Activated CD4-positive, alpha-beta memory T cell treated with anti-CD3 and anti-CD28 coated beads, Interleukin-2, amount 10 ng/mL, durations not matched to agents 7 days and 5 days (primary cell): ENCODE measurements around the gene TAF8. TPM values are rescaled to one million over a fixed set of nuclear protein-coding genes. Genes with fewer than 3 reads are reported as not detected.

Experiments
- CTCF ChIA-PET: fragments of 350-600 bp; sonication (Branson Sonifier 250); formaldehyde crosslinking; loops from one replicate; lab custom pipeline; 2021; ENCODE audit warnings: antibody characterized with exemption, inconsistent platforms; lab: Charles Lee
- POLR2A ChIA-PET: fragments of 350-600 bp; sonication (Branson Sonifier 250); formaldehyde crosslinking; loops from one replicate; lab custom pipeline; 2021; ENCODE audit warnings: antibody characterized with exemption; lab: Charles Lee
- DNase-seq: peaks from one replicate; pipeline ENCODE4 v3.0.0-alpha.2; 2020
- H3K27ac Mint-ChIP-seq: one replicate; pipeline ENCODE4 v1.8.0; 2021; ENCODE audit warnings: mild to moderate bottlenecking, mixed read lengths
- H3K27me3 Mint-ChIP-seq: one replicate; pipeline ENCODE4 v1.8.0; 2021; ENCODE audit warnings: mixed read lengths
- H3K36me3 Mint-ChIP-seq: one replicate; pipeline ENCODE4 v1.8.0; 2021; ENCODE audit warnings: low read depth, mixed read lengths
- H3K4me1 Mint-ChIP-seq: one replicate; pipeline ENCODE4 v1.8.0; 2021; ENCODE audit warnings: mixed read lengths
- H3K4me3 Mint-ChIP-seq: one replicate; pipeline ENCODE4 v1.8.0; 2021; ENCODE audit warnings: mild to moderate bottlenecking, mixed read lengths
- H3K9me3 Mint-ChIP-seq: one replicate; pipeline ENCODE4 v1.8.0; 2021; ENCODE audit warnings: mixed read lengths
- total RNA-seq, 2 experiments: library from RNA; stranded (reverse); gene quantifications; one replicate each; pipeline ENCODE4 v1.2.3, GENCODE V29; 2021

The TAF8 gene
- total RNA-seq, 2 experiments from 2014 or later, result 48.0 to 55.1 TPM

DNA sequence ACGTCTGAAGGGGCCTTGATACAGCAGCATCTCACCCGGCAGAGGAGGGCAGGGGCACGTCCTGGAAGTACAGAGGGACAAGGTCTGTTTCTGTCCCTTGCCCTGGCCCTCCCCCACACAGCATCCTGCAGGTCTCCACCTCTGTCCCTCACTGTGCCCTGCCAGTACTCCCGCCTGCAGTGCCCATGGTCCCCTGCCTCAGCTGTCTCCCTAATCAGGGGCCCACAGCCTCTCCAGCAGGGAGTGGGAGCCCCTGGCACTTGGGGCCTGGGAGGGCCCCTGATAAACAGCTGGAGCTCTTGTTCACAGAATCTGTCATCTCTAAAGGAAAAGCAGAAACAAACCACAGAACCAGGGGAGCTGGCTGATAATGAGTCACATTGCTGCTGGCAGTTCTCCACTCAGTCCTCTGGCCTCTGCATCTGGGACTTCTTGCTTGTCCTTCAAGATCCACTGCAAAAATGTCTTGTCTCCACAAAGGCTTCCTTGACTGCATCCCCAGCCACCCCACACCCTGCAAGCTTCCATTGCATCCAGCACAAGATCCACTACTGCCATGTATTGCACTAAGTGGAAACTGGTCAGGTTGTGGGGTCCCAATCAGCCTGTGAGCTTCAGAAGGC, 33.2 kb upstream of the TAF8 start:
- Mint-ChIP-seq H3K4me3 (peak overlapping the region; percentile 39), H3K9me3 (peaks cover 5% of the 10 kb centered on the region), H3K36me3 (peaks cover 35% of the 10 kb centered on the region), H3K27me3 (no peaks in the 10 kb centered on the region), H3K27ac (peak overlapping the region; percentile 93), H3K4me1 (peaks cover 64% of the 10 kb centered on the region)
- peak; percentile 55 for DNase-seq
- POLR2A ChIA-PET, result interaction anchor here (0.8 to 2.3 kb wide), 5 partner anchors 9 to 54 kb away, joined by 3 to 6 read pairs (median 4); no protein-coding TSS in a partner anchor
- CTCF ChIA-PET, result interaction anchor here (0.6 to 1.7 kb wide), 4 partner anchors 22 to 343 kb away, joined by 3 to 6 read pairs (median 4); no protein-coding TSS in a partner anchor

DNA sequence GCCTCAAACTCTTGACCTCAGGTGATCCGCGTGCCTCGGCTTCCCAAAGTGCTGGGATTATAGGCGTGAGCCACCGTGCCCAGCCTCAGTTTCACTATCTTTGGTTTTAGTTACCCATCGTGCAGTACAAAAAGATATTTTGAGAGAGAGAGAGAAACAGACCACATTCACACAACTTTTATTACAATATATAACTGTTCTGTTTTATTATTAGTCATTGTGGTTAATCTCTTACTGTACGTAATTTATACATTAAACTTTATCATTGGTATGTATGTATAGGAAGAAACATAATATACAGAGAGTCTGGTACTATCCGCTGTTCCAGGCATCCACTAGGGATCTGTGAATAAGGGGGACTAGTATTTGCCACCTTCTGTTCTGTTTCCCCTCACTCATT, 29.4 kb upstream of the TAF8 start:
- POLR2A ChIA-PET, result interaction anchor here (0.7 to 3.2 kb wide), 5 partner anchors 8 to 85 kb away, joined by 4 to 51 read pairs (median 30); partner anchors contain the start of gene CCND3

DNA sequence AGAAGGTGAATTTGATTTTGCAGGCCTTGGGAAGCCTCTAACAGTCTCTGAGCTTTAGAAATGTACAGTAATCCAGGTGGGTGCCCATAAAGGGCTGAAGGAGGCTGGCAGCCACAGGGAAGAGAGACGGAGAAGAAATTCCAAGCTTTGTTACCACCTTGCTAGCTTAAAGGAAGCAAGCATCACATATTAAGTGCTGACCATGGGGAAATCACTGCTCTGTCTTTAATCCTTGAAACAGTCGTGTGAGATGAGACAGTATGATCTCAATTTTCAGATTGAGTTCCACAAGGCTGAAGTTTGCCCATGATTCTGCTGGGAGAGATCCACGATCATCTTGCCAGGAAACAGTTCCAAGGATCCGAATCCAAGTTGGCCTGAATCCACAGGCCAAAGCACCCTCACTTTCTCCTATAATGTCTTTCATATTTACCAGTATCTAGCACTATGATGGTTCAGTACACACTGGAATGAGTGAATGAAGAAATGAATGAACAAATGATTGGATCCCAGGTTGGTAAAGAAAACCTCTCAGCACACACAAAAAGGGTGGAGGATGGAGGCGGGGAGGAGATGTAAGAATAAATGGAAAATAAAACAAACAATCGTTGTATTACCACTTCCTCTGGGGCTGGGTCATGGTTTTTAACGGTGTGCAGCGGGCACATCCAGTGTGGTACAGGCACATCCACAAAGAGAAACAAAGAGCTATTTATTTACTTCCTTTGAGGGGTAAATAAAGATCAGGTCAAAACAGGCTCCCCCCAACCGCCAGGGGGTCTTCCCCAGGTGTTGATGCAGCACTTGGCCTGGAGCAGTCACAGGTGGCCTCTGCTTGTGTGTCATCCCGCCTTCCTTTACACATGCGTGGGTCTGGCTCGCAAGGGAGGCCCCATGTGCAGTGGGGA, 28.2 kb upstream of the TAF8 start:
- H3K4me1 Mint-ChIP-seq, result peaks cover 74% of the 10 kb centered on the region
- H3K4me3 Mint-ChIP-seq, result peak overlapping the region; percentile 65
- no peaks in the 10 kb centered on the region for H3K27me3 Mint-ChIP-seq
- H3K36me3 Mint-ChIP-seq, result peaks cover 45% of the 10 kb centered on the region
- peak overlapping the region; percentile 95 for H3K27ac Mint-ChIP-seq
- ChIA-PET POLR2A (interaction anchor here (0.7 to 3.2 kb wide), 12 partner anchors 10 to 234 kb away, joined by 4 to 51 read pairs (median 7); partner anchors contain the start of genes BYSL, CCND3, MED20 and TOMM6), CTCF (interaction anchor here (1.0 to 2.7 kb wide), 7 partner anchors 9 to 101 kb away, joined by 3 to 28 read pairs (median 10); partner anchors contain the start of genes BYSL and MED20)
- H3K9me3 Mint-ChIP-seq, result peaks cover 4% of the 10 kb centered on the region
- peak; percentile 80 for DNase-seq

More for the DNA sequence above, 29.4 kb upstream of the TAF8 start:
- Mint-ChIP-seq H3K4me3 (peak overlapping the region; percentile 14), H3K4me1 (peaks cover 73% of the 10 kb centered on the region), H3K36me3 (peaks cover 38% of the 10 kb centered on the region), H3K27ac (peak overlapping the region; percentile 95), H3K27me3 (no peaks in the 10 kb centered on the region), H3K9me3 (no peaks in the 10 kb centered on the region)
- DNase-seq, result no peak
- CTCF ChIA-PET, result interaction anchor here (1.0 to 2.7 kb wide), 6 partner anchors 20 to 100 kb away, joined by 3 to 28 read pairs (median 10); partner anchors contain the start of genes BYSL and MED20

DNA sequence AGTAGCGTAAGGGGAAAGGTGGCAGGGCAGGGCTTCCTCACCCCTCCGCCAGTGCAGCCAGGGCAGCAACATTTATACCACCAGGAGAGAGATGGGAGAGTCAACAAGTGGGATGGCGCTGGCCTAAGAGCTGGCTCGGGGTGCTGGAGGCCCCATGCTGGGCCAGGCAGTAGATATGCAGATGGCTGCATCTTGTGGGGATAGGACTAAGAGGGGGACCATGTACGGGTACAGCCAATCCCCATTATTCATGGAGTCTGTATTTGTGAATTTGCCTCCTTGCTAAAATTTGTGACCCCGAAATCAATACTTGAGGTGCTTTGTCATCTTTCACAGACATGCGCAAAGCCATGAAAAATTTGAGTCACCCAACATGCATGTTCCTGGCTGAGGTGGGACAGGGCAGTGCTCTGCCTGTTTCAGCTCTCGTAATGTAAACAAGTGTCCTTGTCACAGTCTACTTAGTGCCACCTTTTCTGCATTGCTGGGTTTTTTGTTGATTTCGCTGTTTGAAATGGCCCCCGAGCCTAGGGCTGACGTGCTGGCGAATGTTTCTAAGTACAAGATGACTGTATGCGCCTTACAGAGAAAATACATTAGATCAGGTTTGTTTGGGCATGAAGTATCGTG, 27.5 kb upstream of the TAF8 start:
- H3K27ac Mint-ChIP-seq, result peak overlapping the region; percentile 95
- H3K36me3 Mint-ChIP-seq, result peaks cover 45% of the 10 kb centered on the region
- H3K27me3 Mint-ChIP-seq, result no peaks in the 10 kb centered on the region
- H3K9me3 Mint-ChIP-seq, result peaks cover 4% of the 10 kb centered on the region
- no peak for DNase-seq
- H3K4me1 Mint-ChIP-seq, result peaks cover 74% of the 10 kb centered on the region
- CTCF ChIA-PET, result interaction anchor here (1.0 to 2.7 kb wide), 6 partner anchors 8 to 102 kb away, joined by 4 to 28 read pairs (median 10); partner anchors contain the start of genes BYSL and MED20
- POLR2A ChIA-PET, result interaction anchor here (0.9 to 3.2 kb wide), 10 partner anchors 9 to 101 kb away, joined by 4 to 51 read pairs (median 10); partner anchors contain the start of genes BYSL, CCND3 and MED20
- H3K4me3 Mint-ChIP-seq, result peak overlapping the region; percentile 65

DNA sequence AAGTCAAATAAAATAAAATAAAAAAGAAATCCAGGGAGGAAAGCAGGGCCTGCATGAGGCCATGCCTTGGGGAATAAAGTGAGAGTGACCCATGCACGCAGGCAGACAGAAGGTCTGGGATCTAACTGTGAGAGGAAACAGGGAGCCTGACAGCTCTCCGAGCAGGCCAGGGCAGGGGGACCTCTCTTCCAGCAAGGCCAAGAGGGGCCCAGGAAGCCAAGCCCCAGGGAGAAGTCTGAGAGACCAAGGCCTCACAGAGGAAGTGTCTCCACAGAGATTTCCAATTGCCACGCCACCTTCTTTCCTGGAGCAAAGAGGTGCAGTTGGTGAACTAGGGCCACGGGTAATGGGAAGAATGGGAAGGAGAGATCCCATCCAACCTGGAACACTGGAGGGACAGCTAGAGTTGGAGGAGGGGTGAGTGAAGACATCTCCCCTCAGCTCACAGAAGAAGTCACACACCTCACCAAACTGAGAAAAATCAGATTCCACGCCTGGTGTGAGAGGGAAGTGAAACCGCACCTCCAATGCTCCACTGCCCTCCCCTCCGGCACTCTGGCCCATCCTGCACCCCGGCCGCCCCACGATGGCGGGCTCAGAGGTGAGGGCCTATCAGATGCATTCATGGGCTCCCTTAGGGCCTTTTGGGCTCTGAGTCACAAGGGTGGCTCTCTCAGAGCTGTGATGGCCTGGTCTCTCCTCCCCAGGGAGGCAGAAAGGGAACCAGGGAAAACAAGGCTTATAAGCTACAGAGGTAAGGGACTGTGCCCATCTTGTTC, 25.1 kb upstream of the TAF8 start:
- POLR2A ChIA-PET, result interaction anchor here (0.9 to 6.4 kb wide), 5 partner anchors 14 to 104 kb away, joined by 3 to 74 read pairs (median 3); partner anchors contain the start of genes BYSL and MED20
- Mint-ChIP-seq H3K27me3 (no peaks in the 10 kb centered on the region), H3K4me1 (peaks cover 85% of the 10 kb centered on the region), H3K27ac (peak overlapping the region; percentile 16), H3K4me3 (no peak overlapping the region), H3K9me3 (peaks cover 4% of the 10 kb centered on the region), H3K36me3 (peaks cover 46% of the 10 kb centered on the region)
- CTCF ChIA-PET, result interaction anchor here (1.2 to 1.8 kb wide), 4 partner anchors 14 to 86 kb away, joined by 4 to 6 read pairs (median 5); no protein-coding TSS in a partner anchor
- no peak for DNase-seq

DNA sequence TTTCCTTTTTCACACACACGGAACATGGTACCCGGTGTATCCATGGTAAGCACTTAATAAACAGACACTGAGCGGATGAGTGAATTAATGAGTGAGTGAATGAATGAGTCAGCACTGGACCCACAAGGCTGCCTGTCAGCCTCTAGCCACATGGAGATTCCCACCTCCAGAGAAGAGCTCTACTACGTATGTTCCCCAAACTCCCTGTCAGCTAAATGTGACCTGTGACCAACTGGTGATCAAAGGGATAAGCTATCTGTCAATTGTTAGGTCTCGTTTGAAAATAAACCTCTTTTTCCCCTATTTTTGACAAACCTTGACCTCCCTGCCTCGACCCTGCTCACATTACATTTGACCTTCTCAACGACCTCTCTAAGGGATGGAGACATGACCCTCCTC, 24.5 kb upstream of the TAF8 start:
- POLR2A ChIA-PET, result interaction anchor here (0.9 to 6.4 kb wide), 5 partner anchors 13 to 105 kb away, joined by 3 to 74 read pairs (median 3); partner anchors contain the start of genes BYSL and MED20
- Mint-ChIP-seq H3K4me3 (no peak overlapping the region), H3K27ac (peak overlapping the region; percentile 16), H3K27me3 (no peaks in the 10 kb centered on the region), H3K4me1 (peaks cover 85% of the 10 kb centered on the region), H3K36me3 (peaks cover 41% of the 10 kb centered on the region), H3K9me3 (peaks cover 4% of the 10 kb centered on the region)
- no peak for DNase-seq
- CTCF ChIA-PET, result interaction anchor here (1.2 to 4.1 kb wide), 5 partner anchors 14 to 105 kb away, joined by 4 to 17 read pairs (median 5); partner anchors contain the start of genes BYSL and MED20

DNA sequence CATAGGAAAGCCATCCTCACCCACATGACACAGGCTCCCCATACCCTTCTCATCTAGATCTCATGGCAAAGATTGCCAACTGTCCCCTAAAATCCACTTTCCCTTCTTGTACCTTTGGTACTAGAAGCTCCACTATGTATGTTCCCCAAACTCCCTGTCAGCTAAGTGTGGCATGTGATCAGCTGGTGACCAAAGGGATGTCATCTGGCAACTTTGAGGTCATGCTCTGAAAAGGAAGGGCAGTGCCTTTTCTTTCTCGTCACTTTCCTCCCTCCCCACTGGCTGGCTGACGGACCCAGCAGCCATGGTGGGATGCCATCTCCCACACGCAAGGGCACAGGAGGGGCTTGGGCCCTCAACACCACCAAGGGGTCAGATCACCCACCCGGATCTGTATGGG, 23.8 kb upstream of the TAF8 start:
- ChIA-PET POLR2A (interaction anchor here (0.7 to 6.4 kb wide), 2 partner anchors 13 to 18 kb away, joined by 4 to 74 read pairs; no protein-coding TSS in a partner anchor), CTCF (interaction anchor here (1.2 to 4.1 kb wide), 4 partner anchors 13 to 105 kb away, joined by 4 to 17 read pairs (median 6); partner anchors contain the start of genes BYSL and MED20)
- Mint-ChIP-seq H3K9me3 (peaks cover 4% of the 10 kb centered on the region), H3K36me3 (peaks cover 40% of the 10 kb centered on the region), H3K4me3 (no peak overlapping the region), H3K27me3 (no peaks in the 10 kb centered on the region), H3K4me1 (peaks cover 85% of the 10 kb centered on the region), H3K27ac (peak overlapping the region; percentile 67)
- DNase-seq, result no peak

DNA sequence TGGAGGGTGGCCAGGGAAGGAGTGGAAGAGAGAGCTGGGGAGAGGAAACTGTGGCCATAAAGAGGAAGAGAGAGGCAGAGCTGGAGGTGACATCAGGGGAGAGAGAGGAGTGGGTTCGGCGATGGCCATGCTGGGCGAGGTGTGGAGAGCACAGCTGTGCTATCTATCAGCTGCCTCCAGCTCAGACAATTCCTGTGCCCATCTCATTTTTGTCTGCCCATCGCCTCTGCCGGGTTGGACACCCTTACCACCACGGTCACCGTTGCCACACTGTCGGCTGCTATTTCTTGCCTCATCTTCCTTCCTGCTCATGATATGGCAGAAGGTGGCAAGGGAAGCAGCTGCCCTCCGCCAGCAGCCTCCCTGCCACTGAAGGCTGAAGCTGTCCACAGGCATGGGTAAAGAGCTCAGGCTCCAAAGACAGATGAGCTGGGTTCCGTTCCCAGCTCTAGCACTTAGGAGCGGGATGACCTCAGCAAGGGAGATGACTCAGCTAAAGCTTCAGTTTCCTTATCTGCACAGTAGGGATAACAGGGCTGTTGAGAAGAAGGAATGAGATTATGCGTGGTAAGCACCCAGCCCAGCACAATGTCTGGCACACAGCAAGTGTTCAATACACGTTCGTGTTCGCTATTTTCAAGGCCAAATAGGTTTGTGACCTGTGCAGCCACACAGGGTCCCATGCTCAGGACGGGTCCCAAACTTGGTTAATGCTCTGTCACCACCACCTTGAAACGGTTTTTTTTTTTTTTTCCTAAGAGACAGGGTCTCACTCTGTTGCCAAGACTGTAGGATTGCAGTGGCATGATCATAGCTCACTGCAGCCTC, 21.9 kb upstream of the TAF8 start:
- no peaks in the 10 kb centered on the region for H3K27me3 Mint-ChIP-seq
- DNase-seq, result no peak

DNA sequence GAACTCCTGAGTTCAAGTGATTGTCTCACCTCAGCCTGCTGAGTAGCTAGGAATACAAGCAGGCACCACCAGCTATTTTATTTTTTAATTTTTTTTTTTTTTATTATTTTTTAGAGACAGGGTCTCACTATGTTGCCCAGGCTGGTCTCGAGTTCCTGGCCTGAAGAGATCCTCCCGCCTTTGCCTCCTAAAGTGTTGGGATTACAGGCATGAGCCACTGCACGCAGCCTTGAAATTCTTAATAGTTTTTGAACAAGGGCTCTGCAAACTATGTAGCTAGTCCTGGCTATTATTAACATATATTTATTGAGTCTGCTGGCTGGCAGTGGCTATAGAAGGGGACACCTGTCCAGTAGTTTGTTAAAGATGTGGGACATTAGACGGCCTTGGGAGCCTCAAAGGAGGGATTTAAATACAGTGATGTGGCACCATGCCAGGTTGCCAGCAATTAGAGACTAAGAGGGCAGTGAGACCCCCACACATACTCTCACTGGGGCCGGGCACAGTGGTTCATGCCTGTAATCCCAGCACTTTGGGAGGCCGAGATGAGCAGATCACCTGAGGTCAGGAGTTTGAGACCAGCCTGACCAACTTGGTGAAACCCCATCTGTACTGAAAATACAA, 21.1 kb upstream of the TAF8 start:
- Mint-ChIP-seq H3K27me3 (no peaks in the 10 kb centered on the region), H3K4me1 (peaks cover 76% of the 10 kb centered on the region), H3K36me3 (peaks cover 38% of the 10 kb centered on the region), H3K27ac (peak overlapping the region; percentile 87), H3K9me3 (peaks cover 4% of the 10 kb centered on the region), H3K4me3 (no peak overlapping the region)
- POLR2A ChIA-PET, result interaction anchor here (0.9 to 6.4 kb wide), 6 partner anchors 10 to 243 kb away, joined by 3 to 81 read pairs (median 4); partner anchors contain the start of genes BYSL, CCND3 and MED20
- CTCF ChIA-PET, result interaction anchor here (0.6 to 4.1 kb wide), 8 partner anchors 11 to 243 kb away, joined by 3 to 17 read pairs (median 5); partner anchors contain the start of genes BYSL, MED20 and TOMM6
- DNase-seq, result no peak

More for the DNA sequence above, 21.9 kb upstream of the TAF8 start:
- peaks cover 41% of the 10 kb centered on the region for H3K36me3 Mint-ChIP-seq
- H3K9me3 Mint-ChIP-seq, result peaks cover 4% of the 10 kb centered on the region
- ChIA-PET POLR2A (interaction anchor here (0.8 to 6.4 kb wide), 8 partner anchors 11 to 242 kb away, joined by 3 to 81 read pairs (median 4); partner anchors contain the start of genes BYSL, CCND3 and MED20), CTCF (interaction anchor here (0.6 to 4.1 kb wide), 11 partner anchors 12 to 242 kb away, joined by 3 to 17 read pairs (median 4); partner anchors contain the start of genes BYSL, MED20 and TOMM6)
- H3K4me1 Mint-ChIP-seq, result peaks cover 81% of the 10 kb centered on the region
- peak overlapping the region; percentile 20 for H3K4me3 Mint-ChIP-seq
- peak overlapping the region; percentile 87 for H3K27ac Mint-ChIP-seq

DNA sequence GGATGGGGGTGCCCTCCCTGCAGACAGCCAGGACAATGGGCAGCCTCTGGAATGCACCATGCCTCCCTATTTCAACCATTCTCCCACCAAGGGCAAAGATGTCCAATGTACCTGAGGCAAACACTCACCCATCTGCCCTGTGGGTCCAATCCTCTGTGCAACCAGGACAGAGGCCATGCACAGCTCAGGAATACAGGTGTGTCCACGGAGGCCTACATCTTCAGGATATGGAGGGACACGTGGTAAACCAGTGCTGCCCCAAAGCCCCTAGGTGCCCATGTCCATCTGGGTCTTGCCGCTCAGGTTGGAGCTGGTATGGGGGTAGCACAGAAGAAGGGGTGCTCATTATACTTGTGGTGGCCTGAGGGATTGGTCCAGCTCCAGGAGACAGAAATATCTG, 20.4 kb upstream of the TAF8 start:
- no peaks in the 10 kb centered on the region for H3K27me3 Mint-ChIP-seq
- peaks cover 4% of the 10 kb centered on the region for H3K9me3 Mint-ChIP-seq
- DNase-seq, result no peak
- H3K4me1 Mint-ChIP-seq, result peaks cover 77% of the 10 kb centered on the region
- H3K4me3 Mint-ChIP-seq, result no peak overlapping the region
- peaks cover 40% of the 10 kb centered on the region for H3K36me3 Mint-ChIP-seq
- peak overlapping the region; percentile 89 for H3K27ac Mint-ChIP-seq
- POLR2A ChIA-PET, result interaction anchor here (4.6 to 6.4 kb wide), 2 partner anchors 9 to 91 kb away, joined by 74 to 81 read pairs; partner anchors contain the start of gene CCND3
- CTCF ChIA-PET, result interaction anchor here (2.4 to 4.1 kb wide), 2 partner anchors 10 to 109 kb away, joined by 14 to 17 read pairs; partner anchors contain the start of genes BYSL and MED20
